ENCODE measurements around the gene WDR18. TPM values are rescaled to one million over a fixed set of nuclear protein-coding genes. Genes with fewer than 3 reads are reported as not detected.

The WDR18 gene
- total and polyA plus RNA-seq, 2 donors (not counting 1 experiment from before 2014, with no cell fraction given), result 10.0 to 42.3 TPM

- H4K20me1 ChIP-seq (ENCODE audit: control insufficient read depth, extremely low read depth, insufficient read depth, low read length), result no peaks in the 10 kb centered on the region
- H3K79me2 ChIP-seq (ENCODE audit: control insufficient read depth, insufficient read depth, low read length), result no peaks in the 10 kb centered on the region
- DNase-seq (ENCODE audit: low read depth in 2 of 2), result no peak
- no peaks in the 10 kb centered on the region for H3K9me3 ChIP-seq (ENCODE audit: control insufficient read depth, insufficient read depth, low read depth, low read length)
- H3K4me2 ChIP-seq (ENCODE audit: extremely low read depth, insufficient read depth, low read length), result no peak overlapping the region
- TF ChIP-seq CTCF (conservative IDR thresholded peaks at IDR 0.05 in 1 of 2, IDR thresholded peaks at IDR 0.05 in 1 of 2; ENCODE audit: low read depth in 1 of 2, low read length in 2 of 2) (peak; percentile 76 to 80), EZH2 (IDR thresholded peaks at IDR 0.05; ENCODE audit: low read length, missing control alignments) (no peak)
- peaks cover 20% of the 10 kb centered on the region for H3K27me3 ChIP-seq (ENCODE audit: control insufficient read depth, insufficient read depth, low read length)
- H3K27ac ChIP-seq (ENCODE audit: insufficient read depth, low read length), result no peak overlapping the region
- peak overlapping the region in 1 of 4 experiments; percentile 14 for H3K4me3 ChIP-seq (replicated peaks in 1 of 4; ENCODE audit: control extremely low read depth in 1 of 4, insufficient read depth in 1 of 4, low read depth in 3 of 4, low read length in 4 of 4)
- H3K36me3 ChIP-seq (ENCODE audit: control insufficient read depth, insufficient read depth, low read length), result no peaks in the 10 kb centered on the region
- H3K4me1 ChIP-seq (ENCODE audit: control insufficient read depth, extremely low read depth, insufficient read depth, low read length), result no peaks in the 10 kb centered on the region
- no peak overlapping the region for H2AFZ ChIP-seq (ENCODE audit: low read length)
- H3K9ac ChIP-seq (ENCODE audit: insufficient read depth, low read length), result no peak overlapping the region
Measured at GRCh38 chr19:1001538-1002166, 17.5 kb downstream of the WDR18 start.

GRCh38 chr19:1002600-1002999 is 18.5 kb downstream of the WDR18 start:
- Histone ChIP-seq H3K27me3 (ENCODE audit: control insufficient read depth, insufficient read depth, low read length) (peaks cover 19% of the 10 kb centered on the region), H3K4me1 (ENCODE audit: control insufficient read depth, extremely low read depth, insufficient read depth, low read length) (no peaks in the 10 kb centered on the region), H4K20me1 (ENCODE audit: control insufficient read depth, extremely low read depth, insufficient read depth, low read length) (no peaks in the 10 kb centered on the region), H3K27ac (ENCODE audit: insufficient read depth, low read length) (no peak overlapping the region), H3K9ac (ENCODE audit: insufficient read depth, low read length) (no peak overlapping the region), H3K36me3 (ENCODE audit: control insufficient read depth, insufficient read depth, low read length) (peaks cover 1% of the 10 kb centered on the region), H3K4me3 (replicated peaks in 1 of 4; ENCODE audit: control extremely low read depth in 1 of 4, insufficient read depth in 1 of 4, low read depth in 3 of 4, low read length in 4 of 4) (no peak overlapping the region), H3K79me2 (ENCODE audit: control insufficient read depth, insufficient read depth, low read length) (no peaks in the 10 kb centered on the region), H3K9me3 (ENCODE audit: control insufficient read depth, insufficient read depth, low read depth, low read length) (no peaks in the 10 kb centered on the region), H2AFZ (ENCODE audit: low read length) (no peak overlapping the region), H3K4me2 (ENCODE audit: extremely low read depth, insufficient read depth, low read length) (no peak overlapping the region)
- no peak for TF ChIP-seq CTCF (conservative IDR thresholded peaks at IDR 0.05 in 1 of 2, IDR thresholded peaks at IDR 0.05 in 1 of 2; ENCODE audit: low read depth in 1 of 2, low read length in 2 of 2)
- no peak for TF ChIP-seq EZH2 (IDR thresholded peaks at IDR 0.05; ENCODE audit: low read length, missing control alignments)
- no peak for DNase-seq (ENCODE audit: low read depth in 2 of 2)

GRCh38 chr19:1003283-1003682 is 19.1 kb downstream of the WDR18 start:
- DNase-seq (ENCODE audit: low read depth in 2 of 2), result no peak
- H4K20me1 ChIP-seq (ENCODE audit: control insufficient read depth, extremely low read depth, insufficient read depth, low read length), result no peaks in the 10 kb centered on the region
- peaks cover 1% of the 10 kb centered on the region for H3K36me3 ChIP-seq (ENCODE audit: control insufficient read depth, insufficient read depth, low read length)
- H3K4me1 ChIP-seq (ENCODE audit: control insufficient read depth, extremely low read depth, insufficient read depth, low read length), result no peaks in the 10 kb centered on the region
- H2AFZ ChIP-seq (ENCODE audit: low read length), result no peak overlapping the region
- H3K9ac ChIP-seq (ENCODE audit: insufficient read depth, low read length), result no peak overlapping the region
- H3K27ac ChIP-seq (ENCODE audit: insufficient read depth, low read length), result no peak overlapping the region
- no peak overlapping the region for H3K4me3 ChIP-seq (replicated peaks in 1 of 4; ENCODE audit: control extremely low read depth in 1 of 4, insufficient read depth in 1 of 4, low read depth in 3 of 4, low read length in 4 of 4)
- no peaks in the 10 kb centered on the region for H3K9me3 ChIP-seq (ENCODE audit: control insufficient read depth, insufficient read depth, low read depth, low read length)
- no peaks in the 10 kb centered on the region for H3K79me2 ChIP-seq (ENCODE audit: control insufficient read depth, insufficient read depth, low read length)
- no peak for TF ChIP-seq EZH2 (IDR thresholded peaks at IDR 0.05; ENCODE audit: low read length, missing control alignments)
- no peak for TF ChIP-seq CTCF (conservative IDR thresholded peaks at IDR 0.05 in 1 of 2, IDR thresholded peaks at IDR 0.05 in 1 of 2; ENCODE audit: low read depth in 1 of 2, low read length in 2 of 2)
- H3K27me3 ChIP-seq (ENCODE audit: control insufficient read depth, insufficient read depth, low read length), result peaks cover 18% of the 10 kb centered on the region
- no peak overlapping the region for H3K4me2 ChIP-seq (ENCODE audit: extremely low read depth, insufficient read depth, low read length)

Data from fibroblast of lung (primary cell).